ENCODE results near the gene WSCD2. TPM values are rescaled to one million over a fixed set of nuclear protein-coding genes. Genes with fewer than 3 reads are reported as not detected.

WSCD2 gene
- polyA plus RNA-seq, 1 donor (not counting 4 experiments of a cell fraction or from before 2014, with no cell fraction given), result not detected

DNA sequence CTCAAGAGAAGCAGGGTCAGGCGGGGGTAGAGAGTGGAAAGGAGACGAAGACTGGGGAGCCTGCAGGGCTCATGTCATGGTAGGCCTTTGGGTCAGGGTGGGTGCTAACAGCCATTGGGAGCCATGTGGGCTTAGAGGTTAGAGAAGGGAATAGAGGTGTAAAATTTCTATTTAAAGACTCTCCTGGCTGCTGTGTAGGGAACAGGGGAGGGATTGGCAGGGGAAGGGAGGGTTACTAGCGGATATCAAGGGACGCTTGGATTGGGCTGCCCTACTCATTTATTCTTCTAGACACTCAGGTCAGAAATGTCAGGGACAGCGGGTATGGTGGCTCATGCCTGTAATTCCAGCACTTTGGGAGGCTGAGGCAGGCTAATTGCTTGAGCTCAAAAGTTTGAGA, 18.2 kb downstream of the WSCD2 start:
- Histone ChIP-seq H3K4me2 (ENCODE audit: control insufficient read depth, extremely low read depth, insufficient read depth, low read depth, low read length) (no peak overlapping the region), H3K27ac (ENCODE audit: control insufficient read depth, insufficient read depth, low read length) (no peak overlapping the region), H3K27me3 (ENCODE audit: control insufficient read depth, extremely low read depth, insufficient read depth, low read length) (no peaks in the 10 kb centered on the region), H2AFZ (ENCODE audit: control insufficient read depth, low read length) (no peak overlapping the region), H3K36me3 (ENCODE audit: control insufficient read depth in 2 of 2, extremely low read depth in 1 of 2, insufficient read depth in 2 of 2, low read length in 2 of 2) (no peaks in the 10 kb centered on the region), H4K20me1 (ENCODE audit: control insufficient read depth, extremely low read depth, insufficient read depth, low read length) (no peaks in the 10 kb centered on the region), H3K4me3 (ENCODE audit: control insufficient read depth in 2 of 3, extremely low read depth in 1 of 3, insufficient read depth in 2 of 3, low read depth in 1 of 3, low read length in 3 of 3) (no peak overlapping the region), H3K9me1 (ENCODE audit: control insufficient read depth, extremely low read depth, insufficient read depth, low read length) (no peaks in the 10 kb centered on the region), H3K4me1 (ENCODE audit: control insufficient read depth, extremely low read depth, insufficient read depth, low read length) (no peaks in the 10 kb centered on the region), H3K9ac (ENCODE audit: control insufficient read depth, extremely low read depth, insufficient read depth, low read length) (no peak overlapping the region), H3K9me3 (ENCODE audit: control insufficient read depth, low read depth, low read length) (no peaks in the 10 kb centered on the region), H3K79me2 (ENCODE audit: control insufficient read depth, insufficient read depth, low read length) (no peaks in the 10 kb centered on the region)
- DNase-seq (ENCODE audit: low read depth, low spot score) (no peak), FAIRE-seq (no peak)
- dilution Hi-C loops (cut with MboI; ENCODE audit: extremely low pct_ligation_motif_present, low sequenced_read_pairs), result loop anchor here (10.0 kb wide), 1 partner anchor 62 kb away; no protein-coding TSS in a partner anchor
- TF ChIP-seq EZH2 (IDR thresholded peaks at IDR 0.05; ENCODE audit: low read length), result no peak
- TF ChIP-seq, protein P1, sequence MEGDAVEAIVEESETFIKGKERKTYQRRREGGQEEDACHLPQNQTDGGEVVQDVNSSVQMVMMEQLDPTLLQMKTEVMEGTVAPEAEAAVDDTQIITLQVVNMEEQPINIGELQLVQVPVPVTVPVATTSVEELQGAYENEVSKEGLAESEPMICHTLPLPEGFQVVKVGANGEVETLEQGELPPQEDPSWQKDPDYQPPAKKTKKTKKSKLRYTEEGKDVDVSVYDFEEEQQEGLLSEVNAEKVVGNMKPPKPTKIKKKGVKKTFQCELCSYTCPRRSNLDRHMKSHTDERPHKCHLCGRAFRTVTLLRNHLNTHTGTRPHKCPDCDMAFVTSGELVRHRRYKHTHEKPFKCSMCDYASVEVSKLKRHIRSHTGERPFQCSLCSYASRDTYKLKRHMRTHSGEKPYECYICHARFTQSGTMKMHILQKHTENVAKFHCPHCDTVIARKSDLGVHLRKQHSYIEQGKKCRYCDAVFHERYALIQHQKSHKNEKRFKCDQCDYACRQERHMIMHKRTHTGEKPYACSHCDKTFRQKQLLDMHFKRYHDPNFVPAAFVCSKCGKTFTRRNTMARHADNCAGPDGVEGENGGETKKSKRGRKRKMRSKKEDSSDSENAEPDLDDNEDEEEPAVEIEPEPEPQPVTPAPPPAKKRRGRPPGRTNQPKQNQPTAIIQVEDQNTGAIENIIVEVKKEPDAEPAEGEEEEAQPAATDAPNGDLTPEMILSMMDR (optimal IDR thresholded peaks at IDR 0.05 in 1 of 3, IDR thresholded peaks at IDR 0.05 in 1 of 3, conservative IDR thresholded peaks at IDR 0.05 in 1 of 3; ENCODE audit: extremely low read depth in 1 of 3, insufficient read depth in 2 of 3, low read length in 3 of 3), result no peak

DNA sequence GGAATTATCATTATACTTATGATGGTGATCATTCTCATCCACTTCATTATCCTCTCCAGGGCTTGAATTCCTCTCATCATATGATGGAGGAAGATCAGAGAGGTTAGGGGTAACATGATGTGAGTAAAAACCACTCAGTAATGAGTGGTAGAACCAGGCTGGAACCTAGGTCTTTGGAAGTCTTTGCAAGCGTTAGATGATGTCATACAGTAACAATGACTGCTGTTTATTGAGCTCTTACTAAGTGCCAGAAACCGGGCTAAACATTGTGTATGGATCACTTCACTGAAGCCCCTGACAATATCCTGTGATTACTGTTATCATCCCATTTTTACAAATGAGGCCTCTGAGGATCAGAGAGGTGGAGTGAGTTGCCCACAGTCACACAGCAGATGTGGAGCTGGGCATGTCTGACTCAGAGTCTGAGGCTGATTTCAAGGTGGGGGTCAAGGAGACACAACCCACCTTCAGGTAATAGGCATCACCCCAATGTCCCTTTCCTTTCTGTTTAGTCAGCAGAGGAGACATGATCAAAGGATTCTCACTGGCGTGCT, 19.5 kb downstream of the WSCD2 start:
- H2AFZ ChIP-seq (ENCODE audit: control insufficient read depth, low read length), result no peak overlapping the region

More for the DNA sequence above, 19.5 kb downstream of the WSCD2 start:
- H3K4me3 ChIP-seq (ENCODE audit: control insufficient read depth in 2 of 3, extremely low read depth in 1 of 3, insufficient read depth in 2 of 3, low read depth in 1 of 3, low read length in 3 of 3), result no peak overlapping the region
- DNase-seq (ENCODE audit: low read depth, low spot score) (no peak), FAIRE-seq (no peak)
- H3K4me2 ChIP-seq (ENCODE audit: control insufficient read depth, extremely low read depth, insufficient read depth, low read depth, low read length), result no peak overlapping the region
- H3K9me1 ChIP-seq (ENCODE audit: control insufficient read depth, extremely low read depth, insufficient read depth, low read length), result no peaks in the 10 kb centered on the region
- H3K27me3 ChIP-seq (ENCODE audit: control insufficient read depth, extremely low read depth, insufficient read depth, low read length), result no peaks in the 10 kb centered on the region
- no peaks in the 10 kb centered on the region for H3K4me1 ChIP-seq (ENCODE audit: control insufficient read depth, extremely low read depth, insufficient read depth, low read length)
- no peaks in the 10 kb centered on the region for H3K36me3 ChIP-seq (ENCODE audit: control insufficient read depth in 2 of 2, extremely low read depth in 1 of 2, insufficient read depth in 2 of 2, low read length in 2 of 2)
- H3K79me2 ChIP-seq (ENCODE audit: control insufficient read depth, insufficient read depth, low read length), result no peaks in the 10 kb centered on the region
- H3K9ac ChIP-seq (ENCODE audit: control insufficient read depth, extremely low read depth, insufficient read depth, low read length), result no peak overlapping the region
- no peaks in the 10 kb centered on the region for H4K20me1 ChIP-seq (ENCODE audit: control insufficient read depth, extremely low read depth, insufficient read depth, low read length)
- H3K9me3 ChIP-seq (ENCODE audit: control insufficient read depth, low read depth, low read length), result no peaks in the 10 kb centered on the region
- dilution Hi-C loops (cut with MboI; ENCODE audit: extremely low pct_ligation_motif_present, low sequenced_read_pairs), result loop anchor here (10.0 kb wide), 1 partner anchor 64 kb away; no protein-coding TSS in a partner anchor
- H3K27ac ChIP-seq (ENCODE audit: control insufficient read depth, insufficient read depth, low read length), result no peak overlapping the region
- no peak for TF ChIP-seq EZH2 (IDR thresholded peaks at IDR 0.05; ENCODE audit: low read length)
- TF ChIP-seq, protein P1 (optimal IDR thresholded peaks at IDR 0.05 in 1 of 3, IDR thresholded peaks at IDR 0.05 in 1 of 3, conservative IDR thresholded peaks at IDR 0.05 in 1 of 3; ENCODE audit: extremely low read depth in 1 of 3, insufficient read depth in 2 of 3, low read length in 3 of 3), result no peak
